ENCODE data around the gene B4GALNT4.
A peak's percentile ranks its signal among the peaks of the same experiment; 100 is the strongest.
"Not testable (repeated sequence)": the region's sequence is repeated elsewhere in the genome, so short reads cannot be mapped to it uniquely, and the experiment has no call there.

The B4GALNT4 gene

GRCh38 chr11:385594-386351 is 16.5 kb downstream of the B4GALNT4 start:
- in situ Hi-C loops (cut with HindIII; ENCODE audit: low pct_unique_long_range_greater_than_20kb, low sequenced_read_pairs), result no loop called here
- TF ChIP-seq JUND (IDR thresholded peaks at IDR 0.05; ENCODE audit: low read depth), result no peak

GRCh38 chr11:386483-386882 is 17.2 kb downstream of the B4GALNT4 start:
- no peak for DNase-seq (ENCODE audit: low read depth in 1 of 2, low spot score in 1 of 2)
- no peak for TF ChIP-seq JUND (IDR thresholded peaks at IDR 0.05; ENCODE audit: low read depth)
- in situ Hi-C loops (cut with HindIII; ENCODE audit: low pct_unique_long_range_greater_than_20kb, low sequenced_read_pairs), result no loop called here

More at GRCh38 chr11:385594-386351, 16.5 kb downstream of the B4GALNT4 start:
- no peak for DNase-seq (ENCODE audit: low read depth in 1 of 2, low spot score in 1 of 2)

- no peak for DNase-seq (ENCODE audit: low read depth in 1 of 2, low spot score in 1 of 2)
- TF ChIP-seq JUND (IDR thresholded peaks at IDR 0.05; ENCODE audit: low read depth), result no peak
- in situ Hi-C loops (cut with HindIII; ENCODE audit: low pct_unique_long_range_greater_than_20kb, low sequenced_read_pairs), result no loop called here
Observed at GRCh38 chr11:387193-387793, 18.0 kb downstream of the B4GALNT4 start.

- DNase-seq (ENCODE audit: low read depth in 1 of 2, low spot score in 1 of 2); in situ Hi-C loops (cut with HindIII; ENCODE audit: low pct_unique_long_range_greater_than_20kb, low sequenced_read_pairs): not testable (repeated sequence)
Observed at GRCh38 chr11:389369-389768, 20.1 kb downstream of the B4GALNT4 start.

- DNase-seq (ENCODE audit: low read depth in 1 of 2, low spot score in 1 of 2), result peak; percentile 72 to 81
- TF ChIP-seq JUND (IDR thresholded peaks at IDR 0.05; ENCODE audit: low read depth), result no peak
- in situ Hi-C loops (cut with HindIII; ENCODE audit: low pct_unique_long_range_greater_than_20kb, low sequenced_read_pairs), result no loop called here
Observed at GRCh38 chr11:390175-390574, 20.9 kb downstream of the B4GALNT4 start.

GRCh38 chr11:391117-392017 is 22.1 kb downstream of the B4GALNT4 start:
- TF ChIP-seq JUND (IDR thresholded peaks at IDR 0.05; ENCODE audit: low read depth), result no peak
- in situ Hi-C loops (cut with HindIII; ENCODE audit: low pct_unique_long_range_greater_than_20kb, low sequenced_read_pairs), result no loop called here
- DNase-seq (ENCODE audit: low read depth in 1 of 2, low spot score in 1 of 2), result no peak

GRCh38 chr11:392102-392777 is 22.9 kb downstream of the B4GALNT4 start:
- no peak for TF ChIP-seq JUND (IDR thresholded peaks at IDR 0.05; ENCODE audit: low read depth)
- DNase-seq (ENCODE audit: low read depth in 1 of 2, low spot score in 1 of 2), result no peak
- in situ Hi-C loops (cut with HindIII; ENCODE audit: low pct_unique_long_range_greater_than_20kb, low sequenced_read_pairs), result no loop called here

GRCh38 chr11:393219-394033 is 24.1 kb downstream of the B4GALNT4 start:
- in situ Hi-C loops (cut with HindIII; ENCODE audit: low pct_unique_long_range_greater_than_20kb, low sequenced_read_pairs), result no loop called here
- peak; percentile 73 to 90 for DNase-seq (ENCODE audit: low read depth in 1 of 2, low spot score in 1 of 2)
- TF ChIP-seq JUND (IDR thresholded peaks at IDR 0.05; ENCODE audit: low read depth), result no peak

- peak; percentile 96 to 97 for DNase-seq (ENCODE audit: low read depth in 1 of 2, low spot score in 1 of 2)
Observed at GRCh38 chr11:394034-394857, 24.9 kb downstream of the B4GALNT4 start, which contains the start of gene PKP3. PKP3 (plus strand) TSS chr11:394209; CDS start chr11:394293, 84 bp downstream.

GRCh38 chr11:394858-395655 is 25.8 kb downstream of the B4GALNT4 start:
- in situ Hi-C loops (cut with HindIII; ENCODE audit: low pct_unique_long_range_greater_than_20kb, low sequenced_read_pairs), result no loop called here
- DNase-seq (ENCODE audit: low read depth in 1 of 2, low spot score in 1 of 2), result peak in 1 of 2 experiments; percentile 52
- TF ChIP-seq JUND (IDR thresholded peaks at IDR 0.05; ENCODE audit: low read depth), result no peak

More at GRCh38 chr11:394034-394857, 24.9 kb downstream of the B4GALNT4 start, which contains the start of gene PKP3:
- no peak for TF ChIP-seq JUND (IDR thresholded peaks at IDR 0.05; ENCODE audit: low read depth)
- in situ Hi-C loops (cut with HindIII; ENCODE audit: low pct_unique_long_range_greater_than_20kb, low sequenced_read_pairs), result no loop called here

Measured in T47D (cell line).